HCT116 (cell line): Measurements from ENCODE around the gene MZB1. TPM values are rescaled to one million over a fixed set of nuclear protein-coding genes. Genes with fewer than 3 reads are reported as not detected.

ENCODE experiments used
- ATAC-seq: fragments of 200-7000 bp; cut with Tn5 transposase; 2 replicates; pipeline ENCODE4 v1.9.1; 2020; ENCODE audit warnings: mild to moderate bottlenecking, moderate library complexity
- BruUV-seq: library from RNA; stranded (reverse); fragments of 400-500 nt; replicated peaks from 2 replicates; lab custom pipeline; 2021; lab: Mats Ljungman, UMichigan
- CTCF ChIA-PET: fragments of 300-600 bp; sonication (Branson Sonifier 250); formaldehyde crosslinking; loops from one replicate; lab custom pipeline; 2021; ENCODE audit warnings: antibody characterized with exemption; lab: Charles Lee
- POLR2A ChIA-PET: fragments of 300-600, 350-600 bp; sonication (Branson Sonifier 250); formaldehyde crosslinking; loops from one replicate; lab custom pipeline; 2021; ENCODE audit warnings: antibody characterized with exemption; lab: Charles Lee
- RAD21 ChIA-PET, 2 experiments: fragments of 300-600 bp; sonication (Branson Sonifier 250); formaldehyde crosslinking; loops; one replicate each; lab custom pipeline; 2023; ENCODE audit warnings: low total read pairs in 2 of 2; ENCODE audit not compliant: uncharacterized antibody in 2 of 2, unreplicated experiment in 2 of 2, low non-redundant PET in 1 of 2; lab: Charles Lee
- DNase-seq: peaks from one replicate; pipeline ENCODE4 v3.0.0-alpha.2; 2010; ENCODE audit warnings: low read depth, low spot score
- H2AFZ ChIP-seq: fragments of 200-600 bp; shearing (Covaris generic), sonication (generic); 2 replicates; pipeline ENCODE4 v1.6.1; 2017; ENCODE audit warnings: low read depth, mixed run types, mixed read lengths, antibody characterized with exemption, low read length; ENCODE audit not compliant: poor library complexity, severe bottlenecking
- H3K27ac ChIP-seq: 2 replicates; pipeline ENCODE4 v1.5.1; 2012; ENCODE audit warnings: low read depth, low read length
- H3K27me3 ChIP-seq: fragments of 200-600 bp; sonication (generic); 2 replicates; pipeline ENCODE4 v1.6.1; 2016; ENCODE audit warnings: mixed run types, low read length, mixed read lengths; ENCODE audit not compliant: insufficient read depth
- H3K36me3 ChIP-seq, 2 experiments: fragments of 200-500 bp in 1 of 2; fragments of 200-600 bp in 1 of 2; sonication (Bioruptor generic) in 1 of 2; sonication (generic) in 1 of 2; 2 replicates each; pipeline versions ENCODE4 v1.5.1 to v1.6.1; 2014 to 2016; ENCODE audit warnings: low read length in 2 of 2, inconsistent platforms in 1 of 2, mixed read lengths in 1 of 2, mixed run types in 1 of 2; ENCODE audit not compliant: insufficient read depth in 2 of 2, control insufficient read depth in 1 of 2
- H3K4me1 ChIP-seq, 2 experiments: fragments of 200-600 bp in 1 of 2; sonication (generic) in 1 of 2; 2 replicates each; pipeline versions ENCODE4 v1.5.1 to v1.6.1; 2012 to 2017; ENCODE audit warnings: low read length in 2 of 2, inconsistent platforms in 1 of 2, mild to moderate bottlenecking in 1 of 2, mixed read lengths in 1 of 2, mixed run types in 1 of 2, moderate library complexity in 1 of 2; ENCODE audit not compliant: insufficient read depth in 2 of 2, control insufficient read depth in 1 of 2
- H3K4me2 ChIP-seq: fragments of 200-600 bp; sonication (generic); 2 replicates; pipeline ENCODE4 v1.6.1; 2017; ENCODE audit warnings: mixed run types, low read length, mixed read lengths
- H3K4me3 ChIP-seq, 2 experiments: fragments of 200-600 bp in 1 of 2; sonication (generic) in 1 of 2; replicated peaks in 1 of 2; 2 replicates each; pipeline ENCODE4 v1.5.1; 2011 to 2016; ENCODE audit warnings: low read length in 2 of 2, control low read depth in 1 of 2, low read depth in 1 of 2, mild to moderate bottlenecking in 1 of 2, mixed read lengths in 1 of 2, mixed run types in 1 of 2
- H3K79me2 ChIP-seq: fragments of 200-600 bp; sonication (generic); 2 replicates; pipeline ENCODE4 v1.6.1; 2017; ENCODE audit warnings: mild to moderate bottlenecking, mixed run types, low read length, moderate library complexity, mixed read lengths; ENCODE audit not compliant: insufficient read depth
- H3K9ac ChIP-seq: fragments of 200-600 bp; sonication (generic); 2 replicates; pipeline ENCODE4 v1.6.1; 2016; ENCODE audit warnings: low read length, mixed read lengths
- H3K9me2 ChIP-seq: fragments of 200-600 bp; sonication (generic), shearing (Covaris generic); 2 replicates; pipeline ENCODE4 v1.6.1; 2017; ENCODE audit warnings: mixed run types, mild to moderate bottlenecking, moderate library complexity; ENCODE audit not compliant: insufficient read depth
- H3K9me3 ChIP-seq, 2 experiments: fragments of 200-500 bp in 1 of 2; fragments of 200-600 bp in 1 of 2; sonication (Bioruptor generic) in 1 of 2; sonication (generic) in 1 of 2; 2 replicates each; pipeline ENCODE4 v1.6.1; 2014 to 2017; ENCODE audit warnings: low read length in 2 of 2, mixed read lengths in 2 of 2, inconsistent platforms in 1 of 2, low read depth in 1 of 2, mild to moderate bottlenecking in 1 of 2, mixed run types in 1 of 2, moderate library complexity in 1 of 2; ENCODE audit not compliant: control insufficient read depth in 1 of 2, insufficient read depth in 1 of 2
- H4K20me1 ChIP-seq: fragments of 200-600 bp; sonication (generic), shearing (Covaris generic); 2 replicates; pipeline ENCODE4 v1.6.1; 2017; ENCODE audit warnings: mixed run types, mild to moderate bottlenecking, moderate library complexity; ENCODE audit not compliant: insufficient read depth
- ATF3 ChIP-seq: IDR thresholded peaks from 2 replicates; pipeline ENCODE4 v1.6.1; 2012
- CBX3 ChIP-seq: IDR thresholded peaks from 2 replicates; pipeline ENCODE4 v1.6.1; 2012; ENCODE audit warnings: low read depth
- CEBPB ChIP-seq: IDR thresholded peaks from 2 replicates; pipeline ENCODE4 v1.6.1; 2012; ENCODE audit warnings: low read depth
- EGR1 ChIP-seq: IDR thresholded peaks from 2 replicates; pipeline ENCODE4 v1.6.1; 2012; ENCODE audit warnings: low read depth
- FOSL1 ChIP-seq: IDR thresholded peaks from 2 replicates; pipeline ENCODE4 v1.6.1; 2012; ENCODE audit warnings: low read depth
- JUND ChIP-seq: IDR thresholded peaks from 2 replicates; pipeline ENCODE4 v1.6.1; 2012
- REST ChIP-seq: IDR thresholded peaks from 2 replicates; pipeline ENCODE4 v1.6.1; 2012; ENCODE audit warnings: low read depth
- SP1 ChIP-seq: IDR thresholded peaks from 2 replicates; pipeline ENCODE4 v1.6.1; 2012; ENCODE audit warnings: low read depth
- SRF ChIP-seq: IDR thresholded peaks from 2 replicates; pipeline ENCODE4 v1.6.1; 2012; ENCODE audit warnings: low read depth
- YY1 ChIP-seq: IDR thresholded peaks from 2 replicates; pipeline ENCODE4 v1.6.1; 2011; ENCODE audit warnings: low read length, low read depth, moderate library complexity, mild to moderate bottlenecking; ENCODE audit not compliant: insufficient replicate concordance; ENCODE audit errors: extremely low read depth
- ZBTB33 ChIP-seq: IDR thresholded peaks from 2 replicates; pipeline ENCODE4 v1.6.1; 2011; ENCODE audit warnings: mild to moderate bottlenecking, low read length, moderate library complexity; ENCODE audit not compliant: insufficient replicate concordance; ENCODE audit errors: extremely low read depth
- ZFX ChIP-seq: fragments of 450-650 bp; IDR thresholded peaks from 2 replicates; pipeline ENCODE4 v1.6.1; 2017
- ZNF274 ChIP-seq: fragments of 200-500 bp; sonication (Bioruptor generic); IDR thresholded peaks from 2 replicates; pipeline ENCODE4 v1.6.1; 2014; ENCODE audit warnings: mild to moderate bottlenecking, low read depth, low read length, inconsistent platforms
- intact Hi-C: fragments of 100-400 bp; cut with micrococcal nuclease; formaldehyde crosslinking; loops from 2 replicates; pipeline ENCODE4 v1.10.0; 2022
- total RNA-seq: library from RNA; stranded (reverse); gene quantifications from one replicate; pipeline ENCODE4 v1.2.1, GENCODE V29; 2021; ENCODE audit not compliant: unreplicated experiment

Gene MZB1
- total RNA-seq, 1 experiment from 2014 or later, result 0.81 TPM

GRCh38 chr5:139396691-139397090 lies 7.0 kb upstream of the MZB1 start:
- ChIA-PET CTCF (no interaction called here), POLR2A (no interaction called here), RAD21 (no interaction called here)
- Histone ChIP-seq H3K9me2 (no peaks in the 10 kb centered on the region), H4K20me1 (no peaks in the 10 kb centered on the region), H3K79me2 (peaks cover 8% of the 10 kb centered on the region; the same call in 1 of the 2 replicates), H3K27me3 (no peaks in the 10 kb centered on the region), H3K27ac (no peak overlapping the region), H3K9me3 (no peaks in the 10 kb centered on the region), H3K9ac (no peak overlapping the region), H2AFZ (no peak overlapping the region), H3K4me2 (no peak overlapping the region), H3K36me3 (no peaks in the 10 kb centered on the region), H3K4me3 (no peak overlapping the region), H3K4me1 (peaks cover 6 to 35% of the 10 kb centered on the region in 2 experiments; a peak in 3 of 4 replicates)
- DNase-seq, result no peak
- ATAC-seq, result no peak
- intact Hi-C loops, result no loop called here
- BruUV-seq, result no TSS peak
- TF ChIP-seq ZNF274, result no peak
- TF ChIP-seq ATF3, result no peak
- TF ChIP-seq REST, result no peak
- no peak for TF ChIP-seq CEBPB
- TF ChIP-seq EGR1, result no peak
- no peak for TF ChIP-seq FOSL1
- no peak for TF ChIP-seq JUND
- no peak for TF ChIP-seq ZFX
- no peak for TF ChIP-seq CBX3
- no peak for TF ChIP-seq ZBTB33
- no peak for TF ChIP-seq SRF
- TF ChIP-seq YY1, result no peak
- no peak for TF ChIP-seq SP1
